PC-3 (cell line): ENCODE results near the gene FBXL15. TPM values are rescaled to one million over a fixed set of nuclear protein-coding genes. Genes with fewer than 3 reads are reported as not detected.

ENCODE experiments used
- ATAC-seq: fragments of 200-7000 bp; cut with Tn5 transposase; 2 replicates; pipeline ENCODE4 v1.9.1; 2020; ENCODE audit warnings: mild to moderate bottlenecking, moderate library complexity
- BruUV-seq: library from RNA; stranded (reverse); fragments of 400-500 nt; replicated peaks from 2 replicates; lab custom pipeline; 2021; lab: Mats Ljungman, UMichigan
- CTCF ChIA-PET: fragments of 300-600 bp; sonication (Branson Sonifier 250); formaldehyde crosslinking; loops from one replicate; lab custom pipeline; 2022; ENCODE audit warnings: antibody characterized with exemption; lab: Charles Lee
- POLR2A ChIA-PET: fragments of 300-600 bp; sonication (Branson Sonifier 250); formaldehyde crosslinking; loops from one replicate; lab custom pipeline; 2022; ENCODE audit warnings: antibody characterized with exemption; ENCODE audit not compliant: unreplicated experiment; lab: Charles Lee
- DNase-seq: peaks from one replicate; pipeline ENCODE4 v3.0.0-alpha.2; 2015
- H2AFZ ChIP-seq: fragments of 300-600 bp; sonication (generic); 2 replicates; pipeline ENCODE4 v1.6.0; 2016; ENCODE audit warnings: antibody characterized with exemption, low read length
- H3F3A ChIP-seq: fragments of 300-600 bp; sonication (generic); one replicate; pipeline ENCODE4 v1.6.0; 2017; ENCODE audit warnings: antibody characterized with exemption, low read length, control low read depth, mild to moderate bottlenecking; ENCODE audit not compliant: unreplicated experiment
- H3K27ac ChIP-seq: fragments of 300-600 bp; sonication (generic); 2 replicates; pipeline ENCODE4 v1.5.1; 2016; ENCODE audit warnings: mild to moderate bottlenecking, low read length
- H3K27me3 ChIP-seq: fragments of 300-600 bp; sonication (generic); 2 replicates; pipeline ENCODE4 v1.6.1; 2016; ENCODE audit warnings: low read length, mixed read lengths
- H3K36me3 ChIP-seq: fragments of 300-600 bp; sonication (generic); 2 replicates; pipeline ENCODE4 v1.6.1; 2016; ENCODE audit warnings: low read depth, mixed run types, low read length, mixed read lengths
- H3K4me1 ChIP-seq: fragments of 300-600 bp; sonication (generic); 2 replicates; pipeline ENCODE4 v1.5.1; 2016; ENCODE audit warnings: low read length; ENCODE audit not compliant: insufficient read depth
- H3K4me2 ChIP-seq: fragments of 300-600 bp; sonication (generic); 2 replicates; pipeline ENCODE4 v1.6.0; 2016; ENCODE audit warnings: low read length
- H3K4me3 ChIP-seq: fragments of 300-600 bp; sonication (generic); 2 replicates; pipeline ENCODE4 v1.5.1; 2016; ENCODE audit warnings: mild to moderate bottlenecking, low read length, mixed read lengths
- H3K79me2 ChIP-seq: fragments of 300-600 bp; sonication (generic); 2 replicates; pipeline ENCODE4 v1.6.1; 2017; ENCODE audit warnings: low read length, mixed read lengths
- H3K9ac ChIP-seq: fragments of 300-600 bp; sonication (generic); 2 replicates; pipeline ENCODE4 v1.6.0; 2016; ENCODE audit warnings: mild to moderate bottlenecking, low read length
- H3K9me2 ChIP-seq: fragments of 300-600 bp; sonication (generic); replicated peaks from 2 replicates; pipeline ENCODE4 v1.6.1; 2016; ENCODE audit warnings: mixed run types, low read length, mixed read lengths
- H3K9me3 ChIP-seq: fragments of 300-600 bp; sonication (generic); 2 replicates; pipeline ENCODE4 v1.6.1; 2016; ENCODE audit warnings: low read length, mixed read lengths
- H4K20me1 ChIP-seq: fragments of 300-600 bp; sonication (generic); 2 replicates; pipeline ENCODE4 v1.6.1; 2016; ENCODE audit warnings: low read length, mixed read lengths
- CTCF ChIP-seq: fragments of 300-600 bp; sonication (generic); conservative IDR thresholded peaks from 2 replicates; pipeline ENCODE4 v1.5.1; 2017; ENCODE audit warnings: antibody characterized with exemption, low read depth, mild to moderate bottlenecking, low read length
- EZH2 ChIP-seq: fragments of 300-600 bp; sonication (generic); IDR thresholded peaks from one replicate; pipeline ENCODE4 v1.6.1; 2017; ENCODE audit warnings: antibody characterized with exemption, mild to moderate bottlenecking, low read length; ENCODE audit not compliant: unreplicated experiment
- EZH2phosphoT487 ChIP-seq: fragments of 300-600 bp; sonication (generic); IDR thresholded peaks from 2 replicates; pipeline ENCODE4 v1.6.1; 2018; ENCODE audit warnings: mild to moderate bottlenecking, antibody characterized with exemption, low read length, borderline replicate concordance
- intact Hi-C: fragments of 100-400 bp; cut with micrococcal nuclease; formaldehyde crosslinking; loops from 2 replicates; pipeline ENCODE4 v1.9.0; 2023
- total RNA-seq: library from RNA; depleted of rRNA; stranded (reverse); fragments of >200 nt; gene quantifications from 2 replicates; pipeline ENCODE4 v1.2.3, GENCODE V29; 2014

The FBXL15 gene
- total RNA-seq, 1 experiment from 2014 or later = 12.7 TPM

GRCh38 chr10:102395400-102396316, 25.0 kb upstream of the FBXL15 start, which contains the start of gene NFKB2:
TSS of gene NFKB2 (plus strand) at chr10:102395705. CDS start at chr10:102395960, 255 bp downstream.
- peak within 1 kb of the TSS; percentile 29; the same call in 1 of the 2 replicates for H2AFZ ChIP-seq
- no peaks in the 10 kb centered on the region; the same call in 1 of the 2 replicates for H3K36me3 ChIP-seq
- TSS peak; percentile 48 for BruUV-seq
- peaks cover 15% of the 10 kb centered on the region for H3K79me2 ChIP-seq
- H3K27ac ChIP-seq = peak within 1 kb of the TSS; percentile 87
- H3K9ac ChIP-seq = peak within 1 kb of the TSS; percentile 90
- peak within 1 kb of the TSS; percentile 99 for H3K4me2 ChIP-seq
- TF ChIP-seq CTCF (no peak), EZH2 (no peak)
- H3F3A ChIP-seq = no peaks in the 10 kb centered on the region
- H3K9me3 ChIP-seq = no peaks in the 10 kb centered on the region
- peaks cover 18% of the 10 kb centered on the region for H3K4me1 ChIP-seq
- H3K9me2 ChIP-seq = no peaks in the 10 kb centered on the region
- intact Hi-C loops = loop anchor here (2.0 kb wide), 1 partner anchor 83 kb away; no protein-coding TSS in a partner anchor
- ATAC-seq (peak; percentile 49), DNase-seq (peak; percentile 87)
- H3K4me3 ChIP-seq = peak within 1 kb of the TSS; percentile 79
- H4K20me1 ChIP-seq = no peaks in the 10 kb centered on the region
- POLR2A ChIA-PET = interaction anchor here (0.5 to 0.9 kb wide), 5 partner anchors 105 to 1093 kb away, joined by 3 to 7 read pairs (median 4); partner anchors contain the start of gene ACTR1A
- no peaks in the 10 kb centered on the region for H3K27me3 ChIP-seq
- CTCF ChIA-PET = no interaction called here

GRCh38 chr10:102396317-102396650, 24.4 kb upstream of the FBXL15 start:
- Histone ChIP-seq H3K27ac (peak overlapping the region; percentile 76), H3K79me2 (peaks cover 15% of the 10 kb centered on the region), H3F3A (no peaks in the 10 kb centered on the region), H3K9ac (peak overlapping the region; percentile 90), H3K4me1 (peaks cover 24% of the 10 kb centered on the region), H2AFZ (no peak overlapping the region), H3K27me3 (no peaks in the 10 kb centered on the region), H3K4me2 (peak overlapping the region; percentile 99), H3K36me3 (no peaks in the 10 kb centered on the region; the same call in 1 of the 2 replicates), H3K9me3 (no peaks in the 10 kb centered on the region), H3K4me3 (peak overlapping the region; percentile 79), H3K9me2 (no peaks in the 10 kb centered on the region), H4K20me1 (no peaks in the 10 kb centered on the region)
- TF ChIP-seq EZH2 (no peak), CTCF (no peak), EZH2phosphoT487 (no peak)
- CTCF ChIA-PET = no interaction called here
- no peak for ATAC-seq
- BruUV-seq = no TSS peak
- POLR2A ChIA-PET = interaction anchor here (0.5 kb wide), 1 partner anchor 167 kb away, joined by 3 read pairs; no protein-coding TSS in a partner anchor
- no peak for DNase-seq
- intact Hi-C loops = no loop called here
